Erythroblast (primary cell): ENCODE results near the gene KLF9.

ENCODE experiments used
- GATA1 ChIP-seq: IDR thresholded peaks from 2 replicates; pipeline ENCODE4 v1.6.1; 2011; ENCODE audit warnings: low read depth, mild to moderate bottlenecking, control low read depth, low read length, moderate library complexity
- POLR2A ChIP-seq: IDR thresholded peaks from 2 replicates; pipeline ENCODE4 v1.6.1; 2011; ENCODE audit warnings: mild to moderate bottlenecking, low read length

- TF ChIP-seq POLR2A (no peak), GATA1 (no peak)
Measured at GRCh38 chr9:70421272-70422180, 7.1 kb upstream of the KLF9 start.
